GM12878 (cell line): ENCODE measurements around the gene TRAPPC4. TPM values are rescaled to one million over a fixed set of nuclear protein-coding genes. Genes with fewer than 3 reads are reported as not detected.

Source experiments
- ATAC-seq: fragments of 200-7000 bp; cut with Tn5 transposase; 3 replicates; pipeline ENCODE4 v1.9.1; 2020; ENCODE audit warnings: mild to moderate bottlenecking, moderate library complexity
- BruUV-seq: library from RNA; stranded (reverse); fragments of 400-500 nt; replicated peaks from 2 replicates; lab custom pipeline; 2021; lab: Mats Ljungman, UMichigan
- CTCF ChIA-PET: fragments of 300-600 bp; sonication (Branson Sonifier 250); formaldehyde crosslinking; extraction: SDS; loops from one replicate; lab custom pipeline; 2021; ENCODE audit warnings: inconsistent platforms; lab: Yijun Ruan, JAX
- POLR2A ChIA-PET: fragments of 350-600 bp; formaldehyde crosslinking; extraction: SDS; loops from one replicate; lab custom pipeline; 2021; ENCODE audit warnings: inconsistent platforms; lab: Charles Lee
- RAD21 ChIA-PET: fragments of 300-600 bp; sonication (Branson Sonifier 250); formaldehyde crosslinking; loops from one replicate; lab custom pipeline; 2023; ENCODE audit warnings: antibody characterized with exemption; ENCODE audit not compliant: unreplicated experiment; lab: Charles Lee
- SMC1A ChIA-PET: fragments of 300-600 bp; sonication (Branson Sonifier 250); formaldehyde crosslinking; loops from one replicate; lab custom pipeline; 2023; ENCODE audit not compliant: unreplicated experiment, uncharacterized antibody; lab: Charles Lee
- DNase-seq: peaks from one replicate; pipeline ENCODE4 v3.0.0-alpha.2; 2011; ENCODE audit warnings: low read depth, low spot score
- FAIRE-seq: peaks from 3 replicates; lab custom pipeline; 2011; peaks lifted over from hg19 to GRCh38; lab: Jason Lieb, UNC
- H2AFZ ChIP-seq: 2 replicates; pipeline ENCODE4 v1.6.0; 2011; ENCODE audit warnings: low read depth, low read length, control low read depth; ENCODE audit not compliant: control insufficient read depth
- H3K27ac ChIP-seq: 2 replicates; pipeline ENCODE4 v1.5.1; 2011; ENCODE audit warnings: control low read depth; ENCODE audit not compliant: control insufficient read depth, insufficient read depth
- H3K27me3 ChIP-seq, 2 experiments: replicated peaks in 1 of 2; 2 replicates each; pipeline versions ENCODE4 v1.6.0 to v1.6.1; 2011; ENCODE audit warnings: low read length in 1 of 2; ENCODE audit not compliant: control insufficient read depth in 2 of 2, insufficient read depth in 2 of 2
- H3K36me3 ChIP-seq, 2 experiments: 2 replicates each; pipeline ENCODE4 v1.5.1; 2011; ENCODE audit warnings: low read length in 1 of 2; ENCODE audit not compliant: control insufficient read depth in 2 of 2, insufficient read depth in 2 of 2
- H3K4me1 ChIP-seq: 2 replicates; pipeline ENCODE4 v1.6.1; 2011; ENCODE audit warnings: mild to moderate bottlenecking, low read length, moderate library complexity, mixed read lengths; ENCODE audit not compliant: control insufficient read depth, insufficient read depth
- H3K4me2 ChIP-seq: 2 replicates; pipeline ENCODE4 v1.6.0; 2011; ENCODE audit warnings: control low read depth; ENCODE audit not compliant: control insufficient read depth, insufficient read depth
- H3K4me3 ChIP-seq: fragments of 200-600 bp; sonication (generic); 2 replicates; pipeline ENCODE4 v1.5.1; 2016
- H3K79me2 ChIP-seq: 2 replicates; pipeline ENCODE4 v1.6.0; 2011; ENCODE audit warnings: low read length; ENCODE audit not compliant: control insufficient read depth, insufficient read depth
- H3K9ac ChIP-seq: 2 replicates; pipeline ENCODE4 v1.8.0; 2011; ENCODE audit warnings: low read length, control low read depth, mixed read lengths; ENCODE audit not compliant: control insufficient read depth, insufficient read depth
- H3K9me3 ChIP-seq: replicated peaks from 3 replicates; pipeline ENCODE4 v1.5.1; 2011; ENCODE audit warnings: mild to moderate bottlenecking, low read length; ENCODE audit not compliant: control insufficient read depth, insufficient read depth
- H4K20me1 ChIP-seq: 2 replicates; pipeline ENCODE4 v1.6.0; 2011; ENCODE audit not compliant: control insufficient read depth, insufficient read depth
- ATF7 ChIP-seq: fragments of 450-650 bp; IDR thresholded peaks from 2 replicates; pipeline ENCODE4 v1.6.1; 2016; ENCODE audit warnings: low read depth, mild to moderate bottlenecking
- CBX5 ChIP-seq: sonication (generic); IDR thresholded peaks from 2 replicates; pipeline ENCODE4 v1.6.1; 2016; ENCODE audit warnings: low read depth, moderate library complexity, mild to moderate bottlenecking, inconsistent platforms
- EGR1 ChIP-seq, 2 experiments: IDR thresholded peaks; 1 replicate in 1 of 2; 2 replicates in 1 of 2; pipeline ENCODE4 v1.6.1; 2011 to 2012; ENCODE audit warnings: low read depth in 2 of 2, low read length in 2 of 2, borderline replicate concordance in 1 of 2, mild to moderate bottlenecking in 1 of 2, moderate library complexity in 1 of 2
- NBN ChIP-seq: fragments of 450-650 bp; IDR thresholded peaks from 2 replicates; pipeline ENCODE4 v1.6.1; 2016
- SMARCA5 ChIP-seq: fragments of 450-650 bp; IDR thresholded peaks from 2 replicates; pipeline ENCODE4 v1.6.1; 2017; ENCODE audit warnings: mild to moderate bottlenecking
- SREBF1 ChIP-seq: IDR thresholded peaks from 2 replicates; pipeline ENCODE4 v1.6.1; 2012; ENCODE audit warnings: mild to moderate bottlenecking, low read length
- WGBS: methylation state at CpG from one replicate; pipeline ENCODE4 v1.1.6; 2016; ENCODE audit warnings: low lambda C conversion rate; ENCODE audit not compliant: insufficient replicate concordance, insufficient coverage; ENCODE audit errors: missing lambda C conversion rate; 5-methylcytosine and 5-hydroxymethylcytosine counted together
- in situ Hi-C: fragments of 300-500 bp; cut with MboI; formaldehyde crosslinking; loops from 9 replicates; pipeline ENCODE4 v1.14.3; 2018; ENCODE audit warnings: mixed read lengths
- intact Hi-C: fragments of 100-400 bp; cut with micrococcal nuclease; formaldehyde crosslinking; loops from one replicate; pipeline ENCODE4 v1.14.2; 2022; ENCODE audit not compliant: unreplicated experiment
- polyA plus RNA-seq, 11 experiments: library from polyadenylated mRNA; depleted of rRNA in 4 of 11; unstranded in 6 of 11; stranded (reverse) in 5 of 11; fragments of >200 nt; fragmentation: Nextera tagmentation in 4 of 11; fragmentation: Illumina TruSeq in 1 of 11; extraction: Ambion mirVana in 4 of 11; extraction: Trizol in 1 of 11; gene quantifications; 1 replicate in 1 of 11; 2 replicates in 10 of 11; pipeline versions ENCODE4 v1.2.1 to v1.2.3, GENCODE V29; 2011 to 2016; ENCODE audit warnings: inconsistent platforms in 2 of 11, missing spikeins in 2 of 11, low read depth in 1 of 11
- total RNA-seq, 4 experiments: library from RNA; depleted of rRNA in 3 of 4; stranded (reverse); fragments of >200 nt in 3 of 4; fragmentation: Illumina TruSeq in 1 of 4; extraction: Trizol in 1 of 4; gene quantifications; 2 replicates each; pipeline versions ENCODE4 v1.2.1 to v1.2.3, GENCODE V29; 2013 to 2021
- TF ChIP-seq, protein P1 (sequence below): fragments of 450-650 bp; IDR thresholded peaks from 2 replicates; pipeline ENCODE4 v1.6.1; 2016; ENCODE audit warnings: mild to moderate bottlenecking
- TF ChIP-seq, protein P2 (sequence below): fragments of 450-650 bp; IDR thresholded peaks from 2 replicates; pipeline ENCODE4 v1.6.1; 2017; ENCODE audit warnings: mild to moderate bottlenecking, low read depth, inconsistent platforms; ENCODE audit not compliant: poor library complexity, severe bottlenecking

The TRAPPC4 gene
- total and polyA plus RNA-seq, 10 of the 15 experiments (the other 5 are each of a cell fraction or from before 2014, with no cell fraction given), result 61.6 to 231 (median 98.8) TPM

- TSS peak; percentile 77 for BruUV-seq
- DNase-seq (no peak), FAIRE-seq (peak; percentile 54), ATAC-seq (peak; percentile 58)
- no peaks in the 10 kb centered on the region for H3K9me3 ChIP-seq
- WGBS, result 38% methylated on average over 10 of the region's 10 CpGs
- peak overlapping the region; percentile 78 for H3K4me3 ChIP-seq
- peaks cover 13% of the 10 kb centered on the region for H3K79me2 ChIP-seq
- ChIA-PET CTCF (interaction anchor here (1.0 to 1.6 kb wide), 3 partner anchors 10 to 96 kb away, joined by 3 to 16 read pairs (median 6); partner anchors contain the start of gene TRAPPC4), SMC1A (interaction anchor here (1.0 to 4.9 kb wide), 3 partner anchors 12 to 29 kb away, joined by 3 to 40 read pairs (median 5); partner anchors contain the start of genes RPS25 and TRAPPC4), POLR2A (interaction anchor here (0.9 to 3.0 kb wide), 9 partner anchors 10 to 77 kb away, joined by 3 to 14 read pairs (median 4); partner anchors contain the start of genes HMBS, HYOU1 and VPS11), RAD21 (interaction anchor here (1.0 to 1.5 kb wide), 3 partner anchors 22 to 38 kb away, joined by 3 to 6 read pairs (median 3); partner anchors contain the start of gene VPS11)
- H3K4me1 ChIP-seq, result peaks cover 14% of the 10 kb centered on the region
- H2AFZ ChIP-seq, result peak overlapping the region; percentile 95
- H3K27me3 ChIP-seq, result no peaks in the 10 kb centered on the region
- intact Hi-C loops, result no loop called here
- H3K36me3 ChIP-seq, result peaks cover 4 to 5% of the 10 kb centered on the region in 2 experiments; a peak in 3 of 4 replicates
- peak overlapping the region; percentile 80 for H3K27ac ChIP-seq
- in situ Hi-C loops, result no loop called here
- peak overlapping the region; percentile 85 for H3K4me2 ChIP-seq
- H4K20me1 ChIP-seq, result no peaks in the 10 kb centered on the region
- peak overlapping the region; percentile 74 for H3K9ac ChIP-seq
- peak; percentile 30; the same call in 1 of the 2 replicates for TF ChIP-seq SMARCA5
- peak; percentile 53; the same call in 1 of the 2 replicates for TF ChIP-seq NBN
- TF ChIP-seq, protein P1, sequence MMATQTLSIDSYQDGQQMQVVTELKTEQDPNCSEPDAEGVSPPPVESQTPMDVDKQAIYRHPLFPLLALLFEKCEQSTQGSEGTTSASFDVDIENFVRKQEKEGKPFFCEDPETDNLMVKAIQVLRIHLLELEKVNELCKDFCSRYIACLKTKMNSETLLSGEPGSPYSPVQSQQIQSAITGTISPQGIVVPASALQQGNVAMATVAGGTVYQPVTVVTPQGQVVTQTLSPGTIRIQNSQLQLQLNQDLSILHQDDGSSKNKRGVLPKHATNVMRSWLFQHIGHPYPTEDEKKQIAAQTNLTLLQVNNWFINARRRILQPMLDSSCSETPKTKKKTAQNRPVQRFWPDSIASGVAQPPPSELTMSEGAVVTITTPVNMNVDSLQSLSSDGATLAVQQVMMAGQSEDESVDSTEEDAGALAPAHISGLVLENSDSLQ, result peak; percentile 76
- TF ChIP-seq, protein P2, sequence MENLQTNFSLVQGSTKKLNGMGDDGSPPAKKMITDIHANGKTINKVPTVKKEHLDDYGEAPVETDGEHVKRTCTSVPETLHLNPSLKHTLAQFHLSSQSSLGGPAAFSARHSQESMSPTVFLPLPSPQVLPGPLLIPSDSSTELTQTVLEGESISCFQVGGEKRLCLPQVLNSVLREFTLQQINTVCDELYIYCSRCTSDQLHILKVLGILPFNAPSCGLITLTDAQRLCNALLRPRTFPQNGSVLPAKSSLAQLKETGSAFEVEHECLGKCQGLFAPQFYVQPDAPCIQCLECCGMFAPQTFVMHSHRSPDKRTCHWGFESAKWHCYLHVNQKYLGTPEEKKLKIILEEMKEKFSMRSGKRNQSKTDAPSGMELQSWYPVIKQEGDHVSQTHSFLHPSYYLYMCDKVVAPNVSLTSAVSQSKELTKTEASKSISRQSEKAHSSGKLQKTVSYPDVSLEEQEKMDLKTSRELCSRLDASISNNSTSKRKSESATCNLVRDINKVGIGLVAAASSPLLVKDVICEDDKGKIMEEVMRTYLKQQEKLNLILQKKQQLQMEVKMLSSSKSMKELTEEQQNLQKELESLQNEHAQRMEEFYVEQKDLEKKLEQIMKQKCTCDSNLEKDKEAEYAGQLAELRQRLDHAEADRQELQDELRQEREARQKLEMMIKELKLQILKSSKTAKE, result no peak
- TF ChIP-seq ATF7, result 0 out of 2 replicates have a peak, but pooled peaks have one; percentile 35
- no peak for TF ChIP-seq SREBF1
- no peak for TF ChIP-seq CBX5
- peak in 1 of 2 experiments; percentile 65; a peak in 1 of 3 replicates for TF ChIP-seq EGR1 (IDR thresholded peaks at IDR 0.05; ENCODE audit: borderline replicate concordance in 1 of 2, low read depth in 2 of 2, low read length in 2 of 2)
Observed at GRCh38 chr11:119029340-119030028, 10.9 kb downstream of the TRAPPC4 start.
